ENCODE measurements around the gene AGPAT4. TPM values are rescaled to one million over a fixed set of nuclear protein-coding genes. Genes with fewer than 3 reads are reported as not detected.

AGPAT4 gene
- polyA plus RNA-seq, 2 of the 4 experiments (the other 2 are of a cell fraction) = 2.1 to 3.7 TPM

- POLR2A ChIA-PET = no interaction called here
- H3K9me3 ChIP-seq = no peaks in the 10 kb centered on the region
- H3K4me1 ChIP-seq = 0 out of 3 replicates have a peak, but pooled peaks cover 7% of the 10 kb centered on the region
- no peak for DNase-seq (ENCODE audit: low read depth in 1 of 2, low spot score in 1 of 2)
- no peak for ATAC-seq
- no peak overlapping the region for H3K27ac ChIP-seq
- FAIRE-seq = no peak
- no peak overlapping the region for H3K4me3 ChIP-seq
- TF ChIP-seq SMC3 (IDR thresholded peaks at IDR 0.05) = no peak
- no peak for TF ChIP-seq CEBPB (IDR thresholded peaks at IDR 0.05)
- no peak for TF ChIP-seq BHLHE40 (IDR thresholded peaks at IDR 0.05; ENCODE audit: low read depth, low read length)
- TF ChIP-seq MAZ (IDR thresholded peaks at IDR 0.05; ENCODE audit: borderline replicate concordance, low read depth, low read length) = no peak
- TF ChIP-seq EHF (CRISPR knock-in tag; IDR thresholded peaks at IDR 0.05) = no peak
- no peak for TF ChIP-seq RNF2 (IDR thresholded peaks at IDR 0.05; ENCODE audit: borderline replicate concordance, low read depth)
- TF ChIP-seq MYC (IDR thresholded peaks at IDR 0.05; ENCODE audit: borderline replicate concordance, low read length) = no peak
- TF ChIP-seq, protein P1, sequence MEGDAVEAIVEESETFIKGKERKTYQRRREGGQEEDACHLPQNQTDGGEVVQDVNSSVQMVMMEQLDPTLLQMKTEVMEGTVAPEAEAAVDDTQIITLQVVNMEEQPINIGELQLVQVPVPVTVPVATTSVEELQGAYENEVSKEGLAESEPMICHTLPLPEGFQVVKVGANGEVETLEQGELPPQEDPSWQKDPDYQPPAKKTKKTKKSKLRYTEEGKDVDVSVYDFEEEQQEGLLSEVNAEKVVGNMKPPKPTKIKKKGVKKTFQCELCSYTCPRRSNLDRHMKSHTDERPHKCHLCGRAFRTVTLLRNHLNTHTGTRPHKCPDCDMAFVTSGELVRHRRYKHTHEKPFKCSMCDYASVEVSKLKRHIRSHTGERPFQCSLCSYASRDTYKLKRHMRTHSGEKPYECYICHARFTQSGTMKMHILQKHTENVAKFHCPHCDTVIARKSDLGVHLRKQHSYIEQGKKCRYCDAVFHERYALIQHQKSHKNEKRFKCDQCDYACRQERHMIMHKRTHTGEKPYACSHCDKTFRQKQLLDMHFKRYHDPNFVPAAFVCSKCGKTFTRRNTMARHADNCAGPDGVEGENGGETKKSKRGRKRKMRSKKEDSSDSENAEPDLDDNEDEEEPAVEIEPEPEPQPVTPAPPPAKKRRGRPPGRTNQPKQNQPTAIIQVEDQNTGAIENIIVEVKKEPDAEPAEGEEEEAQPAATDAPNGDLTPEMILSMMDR (IDR thresholded peaks at IDR 0.05) = no peak
- no peak for TF ChIP-seq HOXB13 (CRISPR knock-in tag; IDR thresholded peaks at IDR 0.05; ENCODE audit: low read depth)
- no peak for TF ChIP-seq PHF8 (IDR thresholded peaks at IDR 0.05; ENCODE audit: borderline replicate concordance, low read depth)
- TF ChIP-seq, protein P2, sequence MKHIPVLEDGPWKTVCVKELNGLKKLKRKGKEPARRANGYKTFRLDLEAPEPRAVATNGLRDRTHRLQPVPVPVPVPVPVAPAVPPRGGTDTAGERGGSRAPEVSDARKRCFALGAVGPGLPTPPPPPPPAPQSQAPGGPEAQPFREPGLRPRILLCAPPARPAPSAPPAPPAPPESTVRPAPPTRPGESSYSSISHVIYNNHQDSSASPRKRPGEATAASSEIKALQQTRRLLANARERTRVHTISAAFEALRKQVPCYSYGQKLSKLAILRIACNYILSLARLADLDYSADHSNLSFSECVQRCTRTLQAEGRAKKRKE (CRISPR knock-in tag; IDR thresholded peaks at IDR 0.05; ENCODE audit: low read depth) = no peak
- TF ChIP-seq, protein P3, sequence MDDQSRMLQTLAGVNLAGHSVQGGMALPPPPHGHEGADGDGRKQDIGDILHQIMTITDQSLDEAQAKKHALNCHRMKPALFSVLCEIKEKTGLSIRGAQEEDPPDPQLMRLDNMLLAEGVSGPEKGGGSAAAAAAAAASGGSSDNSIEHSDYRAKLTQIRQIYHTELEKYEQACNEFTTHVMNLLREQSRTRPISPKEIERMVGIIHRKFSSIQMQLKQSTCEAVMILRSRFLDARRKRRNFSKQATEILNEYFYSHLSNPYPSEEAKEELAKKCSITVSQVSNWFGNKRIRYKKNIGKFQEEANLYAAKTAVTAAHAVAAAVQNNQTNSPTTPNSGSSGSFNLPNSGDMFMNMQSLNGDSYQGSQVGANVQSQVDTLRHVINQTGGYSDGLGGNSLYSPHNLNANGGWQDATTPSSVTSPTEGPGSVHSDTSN (IDR thresholded peaks at IDR 0.05) = no peak
- no peak for TF ChIP-seq POLR2A (IDR thresholded peaks at IDR 0.05; ENCODE audit: low read length)
- no peak for TF ChIP-seq POLR2AphosphoS2 (conservative IDR thresholded peaks at IDR 0.05; ENCODE audit: low read length)
- TF ChIP-seq, protein P4, sequence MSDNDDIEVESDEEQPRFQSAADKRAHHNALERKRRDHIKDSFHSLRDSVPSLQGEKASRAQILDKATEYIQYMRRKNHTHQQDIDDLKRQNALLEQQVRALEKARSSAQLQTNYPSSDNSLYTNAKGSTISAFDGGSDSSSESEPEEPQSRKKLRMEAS (IDR thresholded peaks at IDR 0.05) = no peak
- no peak for TF ChIP-seq KDM1A (IDR thresholded peaks at IDR 0.05; ENCODE audit: low read depth)
- TF ChIP-seq CBX2 (IDR thresholded peaks at IDR 0.05; ENCODE audit: borderline replicate concordance, low read depth) = no peak
- TF ChIP-seq FOSB (CRISPR knock-in tag; IDR thresholded peaks at IDR 0.05) = no peak
- CTCF ChIA-PET = no interaction called here
- no peak overlapping the region for H3K4me2 ChIP-seq
Measured at GRCh38 chr6:161254126-161254463, 19.8 kb downstream of the AGPAT4 start.

DNA sequence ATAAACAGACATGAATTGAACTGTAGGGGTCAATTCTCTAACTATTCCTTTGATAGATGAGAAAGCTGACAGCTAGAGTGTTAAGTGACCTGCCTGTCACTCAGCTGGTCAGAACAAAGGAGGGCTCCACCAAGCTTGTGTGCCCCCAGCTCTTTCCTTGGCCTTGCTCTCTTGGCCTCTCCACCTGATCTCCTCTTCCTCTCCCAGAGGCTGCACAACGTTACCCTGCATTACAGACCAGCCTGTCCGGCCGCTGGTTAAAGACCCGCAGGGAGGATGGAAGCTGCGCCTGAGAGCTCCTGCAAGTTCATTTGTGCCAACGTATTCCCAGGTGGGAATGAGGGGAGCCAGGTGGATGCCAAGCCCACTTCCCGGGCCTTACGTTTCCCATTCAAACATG, 22.5 kb downstream of the AGPAT4 start:
- WGBS (ENCODE audit: missing lambda C conversion rate) = 87% methylated on average over 5 of the region's 8 CpGs
- ATAC-seq (no peak), DNase-seq (ENCODE audit: low read depth in 1 of 2, low spot score in 1 of 2) (no peak), FAIRE-seq (no peak)
- Histone ChIP-seq H3K4me3 (no peak overlapping the region), H3K4me2 (no peak overlapping the region), H3K4me1 (no peaks in the 10 kb centered on the region), H3K9me3 (no peaks in the 10 kb centered on the region), H3K27ac (no peak overlapping the region)
- ChIA-PET POLR2A (no interaction called here), CTCF (interaction anchor here (1.1 to 1.7 kb wide), 2 partner anchors 10 to 16 kb away, joined by 3 to 4 read pairs; no protein-coding TSS in a partner anchor)
- TF ChIP-seq, protein P5, sequence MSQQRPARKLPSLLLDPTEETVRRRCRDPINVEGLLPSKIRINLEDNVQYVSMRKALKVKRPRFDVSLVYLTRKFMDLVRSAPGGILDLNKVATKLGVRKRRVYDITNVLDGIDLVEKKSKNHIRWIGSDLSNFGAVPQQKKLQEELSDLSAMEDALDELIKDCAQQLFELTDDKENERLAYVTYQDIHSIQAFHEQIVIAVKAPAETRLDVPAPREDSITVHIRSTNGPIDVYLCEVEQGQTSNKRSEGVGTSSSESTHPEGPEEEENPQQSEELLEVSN (IDR thresholded peaks at IDR 0.05; ENCODE audit: borderline replicate concordance, low read depth) = no peak
- TF ChIP-seq ZC3H11A (IDR thresholded peaks at IDR 0.05) (no peak), MYC (IDR thresholded peaks at IDR 0.05; ENCODE audit: borderline replicate concordance, low read length) (no peak), CEBPB (IDR thresholded peaks at IDR 0.05) (no peak), FOSB (CRISPR knock-in tag; IDR thresholded peaks at IDR 0.05) (no peak), REST (IDR thresholded peaks at IDR 0.05) (no peak), ELK1 (IDR thresholded peaks at IDR 0.05; ENCODE audit: low read depth, low read length) (no peak), HDAC2 (IDR thresholded peaks at IDR 0.05) (no peak)
- TF ChIP-seq, protein P4 (IDR thresholded peaks at IDR 0.05) = no peak
- TF ChIP-seq, protein P6, sequence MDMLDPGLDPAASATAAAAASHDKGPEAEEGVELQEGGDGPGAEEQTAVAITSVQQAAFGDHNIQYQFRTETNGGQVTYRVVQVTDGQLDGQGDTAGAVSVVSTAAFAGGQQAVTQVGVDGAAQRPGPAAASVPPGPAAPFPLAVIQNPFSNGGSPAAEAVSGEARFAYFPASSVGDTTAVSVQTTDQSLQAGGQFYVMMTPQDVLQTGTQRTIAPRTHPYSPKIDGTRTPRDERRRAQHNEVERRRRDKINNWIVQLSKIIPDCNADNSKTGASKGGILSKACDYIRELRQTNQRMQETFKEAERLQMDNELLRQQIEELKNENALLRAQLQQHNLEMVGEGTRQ (IDR thresholded peaks at IDR 0.05) = no peak

All from A549 (cell line).